GM12864 (cell line): ENCODE results near the gene ZNF680.

ENCODE experiments used
- DNase-seq: peaks from one replicate; pipeline ENCODE4 v3.0.0-alpha.2; 2011; ENCODE audit warnings: low read depth
- H3K4me3 ChIP-seq: 2 replicates; pipeline ENCODE4 v1.5.1; 2011; ENCODE audit warnings: mild to moderate bottlenecking, low read depth, low read length, control low read depth
- CTCF ChIP-seq: IDR thresholded peaks from 2 replicates; pipeline ENCODE4 v1.5.1; 2011; ENCODE audit warnings: low read depth, mild to moderate bottlenecking, moderate library complexity, low read length, control low read depth, inconsistent platforms; ENCODE audit errors: missing control alignments

Gene ZNF680

DNA sequence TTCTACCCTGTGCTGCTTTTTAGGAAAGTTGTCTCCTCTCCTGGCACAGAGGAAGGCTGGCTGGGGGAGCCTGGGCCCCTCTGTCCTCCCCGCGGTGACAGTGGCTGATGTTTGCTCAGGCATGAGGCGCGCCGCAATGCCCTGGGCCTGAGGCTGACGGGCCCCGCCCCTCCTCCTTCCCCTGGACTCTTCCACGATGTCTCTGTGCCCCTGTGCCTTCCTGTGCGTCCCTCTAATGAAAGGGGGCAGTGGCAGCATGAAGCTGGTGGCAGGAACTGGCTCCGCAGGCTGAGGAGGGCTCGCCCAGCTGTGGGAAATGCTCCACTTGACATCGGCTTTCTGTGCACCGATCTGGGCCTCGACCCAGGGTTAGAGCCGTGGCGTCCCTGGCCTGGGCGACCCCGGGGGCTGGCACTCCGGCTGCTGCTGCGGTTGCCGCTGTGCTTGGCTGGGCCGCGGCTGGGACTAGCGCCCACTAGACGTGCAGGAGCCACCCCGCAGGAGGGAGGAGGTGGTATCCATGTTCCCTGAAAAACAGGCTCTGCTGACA, 67.9 kb downstream of the ZNF680 start:
- DNase-seq: no peak
- H3K4me3 ChIP-seq: no peak overlapping the region
- TF ChIP-seq CTCF: no peak

GRCh38 chr7:64485623-64486022, 77.2 kb downstream of the ZNF680 start:
- TF ChIP-seq CTCF: no peak
- DNase-seq: no peak

More at GRCh38 chr7:64485623-64486022, 77.2 kb downstream of the ZNF680 start:
- no peak overlapping the region for H3K4me3 ChIP-seq
